Measurements from ENCODE around the gene CD8B. TPM values are rescaled to one million over a fixed set of nuclear protein-coding genes. Genes with fewer than 3 reads are reported as not detected.

CD8B gene
- polyA plus RNA-seq, 1 of the 3 experiments (the other 2 are of a cell fraction): not detected

- Histone ChIP-seq H3K4me2 (0 out of 2 replicates have a peak overlapping the region, but pooled peaks have one; percentile 15), H3K4me3 (ENCODE audit: low read depth in 2 of 2, low read length in 1 of 2) (no peak overlapping the region), H3F3A (replicated peaks; ENCODE audit: insufficient read depth) (no peaks in the 10 kb centered on the region), H3K4me1 (ENCODE audit: control insufficient read depth in 1 of 2, insufficient read depth in 2 of 2, low read depth in 1 of 2, low read length in 1 of 2) (no peaks in the 10 kb centered on the region), H2AFZ (ENCODE audit: low read depth) (no peak overlapping the region), H3K9ac (no peak overlapping the region), H3K27ac (ENCODE audit: low read depth in 2 of 2, low read length in 1 of 2) (no peak overlapping the region), H3K9me2 (no peaks in the 10 kb centered on the region), H3K36me3 (replicated peaks in 1 of 2; ENCODE audit: control insufficient read depth in 1 of 2, insufficient read depth in 2 of 2, low read length in 1 of 2) (no peaks in the 10 kb centered on the region), H3K27me3 (ENCODE audit: insufficient read depth) (peaks cover 7% of the 10 kb centered on the region; the same call in 1 of the 2 replicates), H4K20me1 (ENCODE audit: insufficient read depth) (no peaks in the 10 kb centered on the region), H3K79me2 (ENCODE audit: insufficient read depth) (no peaks in the 10 kb centered on the region), H3K9me3 (no peaks in the 10 kb centered on the region)
- CTCF ChIA-PET: interaction anchor here (0.8 kb wide), 1 partner anchor 23 kb away, joined by 3 read pairs; no protein-coding TSS in a partner anchor
- WGBS (ENCODE audit: low lambda C conversion rate): 29% methylated on average over 2 of the region's 2 CpGs
- TF ChIP-seq TEAD4 (IDR thresholded peaks at IDR 0.05; ENCODE audit: borderline replicate concordance, insufficient read depth): no peak
- TF ChIP-seq MEF2A (IDR thresholded peaks at IDR 0.05; ENCODE audit: borderline replicate concordance, low read depth): no peak
- POLR2A ChIA-PET: no interaction called here
- no peak for DNase-seq
Observed at GRCh38 chr2:86831537-86831936, 30.1 kb downstream of the CD8B start.

DNA sequence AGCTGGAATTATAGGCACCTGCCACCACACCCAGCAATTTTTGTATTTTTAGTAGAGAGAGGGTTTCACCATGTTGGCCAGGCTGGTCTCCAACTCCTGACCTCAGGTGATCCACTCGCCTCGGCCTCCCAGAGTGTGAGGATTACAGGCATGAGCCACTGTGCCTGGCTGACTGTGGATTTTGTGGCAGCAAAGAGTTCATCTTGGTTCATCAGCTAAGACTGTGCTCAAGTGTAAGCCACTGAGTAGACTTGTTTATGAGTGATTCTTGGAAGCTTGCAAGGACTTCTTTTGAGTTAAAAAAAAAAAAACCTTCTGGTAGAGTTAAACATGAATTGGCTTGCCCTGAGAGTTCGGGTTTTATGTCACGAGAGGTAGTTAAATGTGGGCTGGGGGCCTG lies 34.7 kb downstream of the CD8B start:
- Histone ChIP-seq H3F3A (replicated peaks; ENCODE audit: insufficient read depth) (no peaks in the 10 kb centered on the region), H3K79me2 (ENCODE audit: insufficient read depth) (no peaks in the 10 kb centered on the region), H3K27me3 (ENCODE audit: insufficient read depth) (peaks cover 20% of the 10 kb centered on the region; the same call in 1 of the 2 replicates), H4K20me1 (ENCODE audit: insufficient read depth) (no peaks in the 10 kb centered on the region), H3K4me1 (ENCODE audit: control insufficient read depth in 1 of 2, insufficient read depth in 2 of 2, low read depth in 1 of 2, low read length in 1 of 2) (no peaks in the 10 kb centered on the region), H3K9me2 (no peaks in the 10 kb centered on the region), H3K9ac (no peak overlapping the region), H3K9me3 (no peaks in the 10 kb centered on the region), H3K36me3 (replicated peaks in 1 of 2; ENCODE audit: control insufficient read depth in 1 of 2, insufficient read depth in 2 of 2, low read length in 1 of 2) (no peaks in the 10 kb centered on the region), H3K4me2 (no peak overlapping the region), H3K27ac (ENCODE audit: low read depth in 2 of 2, low read length in 1 of 2) (no peak overlapping the region), H3K4me3 (ENCODE audit: low read depth in 2 of 2, low read length in 1 of 2) (no peak overlapping the region), H2AFZ (ENCODE audit: low read depth) (no peak overlapping the region)
- CTCF ChIA-PET: no interaction called here
- no peak for DNase-seq
- TF ChIP-seq MXI1 (IDR thresholded peaks at IDR 0.05; ENCODE audit: low read depth, low read length) (no peak), MEF2A (IDR thresholded peaks at IDR 0.05; ENCODE audit: borderline replicate concordance, low read depth) (no peak), RAD21 (IDR thresholded peaks at IDR 0.05; ENCODE audit: low read length) (no peak), FOXM1 (IDR thresholded peaks at IDR 0.05; ENCODE audit: low read depth) (no peak), TAF1 (IDR thresholded peaks at IDR 0.05; ENCODE audit: borderline replicate concordance, low read depth, low read length) (no peak)
- TF ChIP-seq, protein P1, sequence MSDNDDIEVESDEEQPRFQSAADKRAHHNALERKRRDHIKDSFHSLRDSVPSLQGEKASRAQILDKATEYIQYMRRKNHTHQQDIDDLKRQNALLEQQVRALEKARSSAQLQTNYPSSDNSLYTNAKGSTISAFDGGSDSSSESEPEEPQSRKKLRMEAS (IDR thresholded peaks at IDR 0.05; ENCODE audit: low read depth): no peak
- WGBS (ENCODE audit: low lambda C conversion rate): 76% methylated on average over 4 of the region's 4 CpGs
- POLR2A ChIA-PET: no interaction called here

DNA sequence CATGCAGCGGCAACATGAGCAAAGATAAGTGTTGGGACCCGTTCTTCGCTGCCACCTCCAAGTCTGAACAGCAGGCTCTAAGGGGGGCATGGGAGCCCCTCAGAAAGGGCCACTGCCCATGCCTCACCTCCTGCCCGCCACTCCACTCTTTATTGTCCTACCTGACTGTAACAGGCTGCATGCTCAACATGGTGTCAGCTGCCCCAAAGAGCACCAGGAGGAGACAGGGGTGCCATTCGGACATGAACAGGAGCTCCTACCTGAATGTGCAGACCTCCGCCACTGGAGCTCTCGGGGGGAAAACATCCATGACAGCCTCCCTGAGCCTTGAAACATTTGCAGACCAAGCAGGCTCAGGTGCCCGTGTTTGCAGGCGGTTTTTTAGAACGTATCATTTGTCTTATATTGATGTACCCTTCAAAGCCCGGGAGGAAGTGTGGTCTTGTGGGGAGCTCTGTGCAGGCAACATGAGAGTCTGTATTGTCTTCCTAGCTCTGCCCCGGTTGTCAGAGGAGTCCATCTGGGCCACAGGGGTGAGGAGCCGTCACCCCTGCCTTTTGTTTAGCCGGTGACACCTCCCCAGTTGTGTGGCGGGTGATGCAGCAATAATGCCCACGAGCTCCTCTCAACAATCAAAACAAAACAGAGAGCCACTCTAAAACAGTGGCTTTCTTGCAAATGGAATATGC lies 35.8 kb downstream of the CD8B start:
- H3K9ac ChIP-seq: no peak overlapping the region
- H2AFZ ChIP-seq (ENCODE audit: low read depth): no peak overlapping the region
- no peak overlapping the region for H3K4me2 ChIP-seq
- CTCF ChIA-PET: no interaction called here
- H3K36me3 ChIP-seq (replicated peaks in 1 of 2; ENCODE audit: control insufficient read depth in 1 of 2, insufficient read depth in 2 of 2, low read length in 1 of 2): no peaks in the 10 kb centered on the region
- no peak overlapping the region for H3K27ac ChIP-seq (ENCODE audit: low read depth in 2 of 2, low read length in 1 of 2)
- peaks cover 20% of the 10 kb centered on the region; the same call in 1 of the 2 replicates for H3K27me3 ChIP-seq (ENCODE audit: insufficient read depth)
- DNase-seq: no peak
- H3K4me3 ChIP-seq (ENCODE audit: low read depth in 2 of 2, low read length in 1 of 2): no peak overlapping the region
- WGBS (ENCODE audit: low lambda C conversion rate): 52% methylated on average over 14 of the region's 16 CpGs
- H3K4me1 ChIP-seq (ENCODE audit: control insufficient read depth in 1 of 2, insufficient read depth in 2 of 2, low read depth in 1 of 2, low read length in 1 of 2): no peaks in the 10 kb centered on the region
- POLR2A ChIA-PET: no interaction called here
- H3K79me2 ChIP-seq (ENCODE audit: insufficient read depth): no peaks in the 10 kb centered on the region
- no peaks in the 10 kb centered on the region for H3K9me2 ChIP-seq
- H3K9me3 ChIP-seq: no peaks in the 10 kb centered on the region
- no peaks in the 10 kb centered on the region for H3F3A ChIP-seq (replicated peaks; ENCODE audit: insufficient read depth)
- no peaks in the 10 kb centered on the region for H4K20me1 ChIP-seq (ENCODE audit: insufficient read depth)
- no peak for TF ChIP-seq PBX3 (IDR thresholded peaks at IDR 0.05)
- no peak for TF ChIP-seq SMC3 (IDR thresholded peaks at IDR 0.05; ENCODE audit: low read depth, low read length)
- TF ChIP-seq FOXJ3 (CRISPR knock-in tag; IDR thresholded peaks at IDR 0.05): no peak
- TF ChIP-seq ELF1 (IDR thresholded peaks at IDR 0.05): no peak
- TF ChIP-seq, protein P2, sequence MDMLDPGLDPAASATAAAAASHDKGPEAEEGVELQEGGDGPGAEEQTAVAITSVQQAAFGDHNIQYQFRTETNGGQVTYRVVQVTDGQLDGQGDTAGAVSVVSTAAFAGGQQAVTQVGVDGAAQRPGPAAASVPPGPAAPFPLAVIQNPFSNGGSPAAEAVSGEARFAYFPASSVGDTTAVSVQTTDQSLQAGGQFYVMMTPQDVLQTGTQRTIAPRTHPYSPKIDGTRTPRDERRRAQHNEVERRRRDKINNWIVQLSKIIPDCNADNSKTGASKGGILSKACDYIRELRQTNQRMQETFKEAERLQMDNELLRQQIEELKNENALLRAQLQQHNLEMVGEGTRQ (IDR thresholded peaks at IDR 0.05; ENCODE audit: borderline replicate concordance, low read depth, low read length): no peak
- TF ChIP-seq EP300 (IDR thresholded peaks at IDR 0.05; ENCODE audit: borderline replicate concordance in 1 of 2, low read depth in 1 of 2, low read length in 1 of 2): no peak
- no peak for TF ChIP-seq YY1 (IDR thresholded peaks at IDR 0.05; ENCODE audit: low read depth)
- no peak for TF ChIP-seq MEF2A (IDR thresholded peaks at IDR 0.05; ENCODE audit: borderline replicate concordance, low read depth)
- TF ChIP-seq, protein P3, sequence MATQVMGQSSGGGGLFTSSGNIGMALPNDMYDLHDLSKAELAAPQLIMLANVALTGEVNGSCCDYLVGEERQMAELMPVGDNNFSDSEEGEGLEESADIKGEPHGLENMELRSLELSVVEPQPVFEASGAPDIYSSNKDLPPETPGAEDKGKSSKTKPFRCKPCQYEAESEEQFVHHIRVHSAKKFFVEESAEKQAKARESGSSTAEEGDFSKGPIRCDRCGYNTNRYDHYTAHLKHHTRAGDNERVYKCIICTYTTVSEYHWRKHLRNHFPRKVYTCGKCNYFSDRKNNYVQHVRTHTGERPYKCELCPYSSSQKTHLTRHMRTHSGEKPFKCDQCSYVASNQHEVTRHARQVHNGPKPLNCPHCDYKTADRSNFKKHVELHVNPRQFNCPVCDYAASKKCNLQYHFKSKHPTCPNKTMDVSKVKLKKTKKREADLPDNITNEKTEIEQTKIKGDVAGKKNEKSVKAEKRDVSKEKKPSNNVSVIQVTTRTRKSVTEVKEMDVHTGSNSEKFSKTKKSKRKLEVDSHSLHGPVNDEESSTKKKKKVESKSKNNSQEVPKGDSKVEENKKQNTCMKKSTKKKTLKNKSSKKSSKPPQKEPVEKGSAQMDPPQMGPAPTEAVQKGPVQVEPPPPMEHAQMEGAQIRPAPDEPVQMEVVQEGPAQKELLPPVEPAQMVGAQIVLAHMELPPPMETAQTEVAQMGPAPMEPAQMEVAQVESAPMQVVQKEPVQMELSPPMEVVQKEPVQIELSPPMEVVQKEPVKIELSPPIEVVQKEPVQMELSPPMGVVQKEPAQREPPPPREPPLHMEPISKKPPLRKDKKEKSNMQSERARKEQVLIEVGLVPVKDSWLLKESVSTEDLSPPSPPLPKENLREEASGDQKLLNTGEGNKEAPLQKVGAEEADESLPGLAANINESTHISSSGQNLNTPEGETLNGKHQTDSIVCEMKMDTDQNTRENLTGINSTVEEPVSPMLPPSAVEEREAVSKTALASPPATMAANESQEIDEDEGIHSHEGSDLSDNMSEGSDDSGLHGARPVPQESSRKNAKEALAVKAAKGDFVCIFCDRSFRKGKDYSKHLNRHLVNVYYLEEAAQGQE (IDR thresholded peaks at IDR 0.05; ENCODE audit: low read depth, low read length): no peak
- TF ChIP-seq TAF1 (IDR thresholded peaks at IDR 0.05; ENCODE audit: borderline replicate concordance, low read depth, low read length): no peak
- no peak for TF ChIP-seq TCF12 (IDR thresholded peaks at IDR 0.05)
- TF ChIP-seq RAD21 (IDR thresholded peaks at IDR 0.05; ENCODE audit: low read length): no peak

Measured in SK-N-SH (cell line).